ENCODE results near the gene MALT1. TPM values are rescaled to one million over a fixed set of nuclear protein-coding genes. Genes with fewer than 3 reads are reported as not detected.

Gene MALT1
- total RNA-seq, 2 experiments from 2014 or later: 82.3 to 84.5 TPM

GRCh38 chr18:58802959-58803358, 131.7 kb downstream of the MALT1 start:
- ChIA-PET CTCF (no interaction called here), POLR2A (no interaction called here)
- peaks cover 3% of the 10 kb centered on the region for H3K9me3 Mint-ChIP-seq
- no peak for DNase-seq
- no peak overlapping the region for H3K27ac Mint-ChIP-seq
- H3K27ac ChIP-seq (ENCODE audit: low read depth in 1 of 2, low read length in 2 of 2): no peak overlapping the region
- H3K4me1 Mint-ChIP-seq (ENCODE audit: low read depth): no peaks in the 10 kb centered on the region
- no peak overlapping the region for H3K4me3 Mint-ChIP-seq
- intact Hi-C loops (cut with DNase I, micrococcal nuclease): no loop called here
- no peaks in the 10 kb centered on the region for H3K4me1 ChIP-seq (ENCODE audit: insufficient read depth, low read length)
- no peak overlapping the region for H3K4me3 ChIP-seq (ENCODE audit: low read length)
- no peaks in the 10 kb centered on the region for H3K9me3 ChIP-seq (ENCODE audit: control insufficient read depth in 1 of 2, insufficient read depth in 1 of 2, low read length in 2 of 2)
- TF ChIP-seq CTCF (IDR thresholded peaks at IDR 0.05): no peak
- H3K27me3 Mint-ChIP-seq: peaks cover 56% of the 10 kb centered on the region
- ATAC-seq (ENCODE audit: poor library complexity): no peak
- H3K36me3 ChIP-seq (ENCODE audit: insufficient read depth, low read length): no peaks in the 10 kb centered on the region
- H3K36me3 Mint-ChIP-seq (ENCODE audit: low read depth): no peaks in the 10 kb centered on the region
- H3K27me3 ChIP-seq (ENCODE audit: control insufficient read depth in 1 of 2, insufficient read depth in 2 of 2, low read length in 2 of 2): peaks cover 3 to 14% of the 10 kb centered on the region in 2 experiments

DNA sequence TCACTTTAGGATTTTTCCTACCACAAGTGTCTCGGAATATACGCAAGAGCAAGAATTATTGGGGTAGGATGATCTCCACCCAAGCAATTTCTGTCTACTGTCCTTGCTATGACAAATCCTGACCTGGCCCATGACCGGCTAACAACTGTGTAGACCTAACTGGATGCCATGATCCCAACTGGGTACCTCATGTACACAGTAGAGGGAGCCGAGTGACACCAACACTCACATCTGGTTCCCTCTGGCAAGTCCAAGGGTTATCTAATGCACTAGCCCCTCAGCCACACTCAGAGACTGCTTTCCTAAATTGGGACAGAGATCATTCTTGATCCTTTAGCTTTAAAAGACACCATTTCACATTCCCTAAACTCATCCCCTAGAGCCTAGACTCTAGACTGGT, 132.7 kb downstream of the MALT1 start:
- H3K27ac Mint-ChIP-seq: no peak overlapping the region
- H3K36me3 ChIP-seq (ENCODE audit: insufficient read depth, low read length): no peaks in the 10 kb centered on the region
- ATAC-seq (ENCODE audit: poor library complexity) (no peak), DNase-seq (no peak)
- H3K36me3 Mint-ChIP-seq (ENCODE audit: low read depth): no peaks in the 10 kb centered on the region
- H3K27ac ChIP-seq (ENCODE audit: low read depth in 1 of 2, low read length in 2 of 2): no peak overlapping the region
- ChIA-PET POLR2A (no interaction called here), CTCF (no interaction called here)
- peaks cover 3% of the 10 kb centered on the region for H3K9me3 Mint-ChIP-seq
- no peaks in the 10 kb centered on the region for H3K9me3 ChIP-seq (ENCODE audit: control insufficient read depth in 1 of 2, insufficient read depth in 1 of 2, low read length in 2 of 2)
- H3K4me3 ChIP-seq (ENCODE audit: low read length): no peak overlapping the region
- H3K4me3 Mint-ChIP-seq: no peak overlapping the region
- peaks cover 3 to 14% of the 10 kb centered on the region in 2 experiments for H3K27me3 ChIP-seq (ENCODE audit: control insufficient read depth in 1 of 2, insufficient read depth in 2 of 2, low read length in 2 of 2)
- H3K4me1 Mint-ChIP-seq (ENCODE audit: low read depth): no peaks in the 10 kb centered on the region
- H3K4me1 ChIP-seq (ENCODE audit: insufficient read depth, low read length): no peaks in the 10 kb centered on the region
- intact Hi-C loops (cut with DNase I, micrococcal nuclease): no loop called here
- no peak for TF ChIP-seq CTCF (IDR thresholded peaks at IDR 0.05)
- H3K27me3 Mint-ChIP-seq: peaks cover 63% of the 10 kb centered on the region

Other genes with a start within 250 kb of the MALT1 start
- under 1 TPM; 0.25 TPM for gene ALPK2, start 42.4 kb upstream of the MALT1 start, total RNA-seq
- 1 to 10 TPM; 9.8 to 9.9 TPM for gene ZNF532, start 193.4 kb downstream of the MALT1 start, total RNA-seq

All from CD4-positive, alpha-beta T cell (primary cell).